MM.1S (cell line): Measurements from ENCODE around the gene TRAF3IP1.

Source experiments
- DNase-seq: peaks from one replicate; pipeline ENCODE4 v3.0.0-alpha.2; 2015
- H2AFZ ChIP-seq: fragments of 300-600 bp; sonication (generic); 2 replicates; pipeline ENCODE4 v1.6.0; 2016; ENCODE audit warnings: antibody characterized with exemption, low read length
- H3F3A ChIP-seq: fragments of 300-600 bp; sonication (generic); 2 replicates; pipeline ENCODE4 v1.6.1; 2016; ENCODE audit warnings: mild to moderate bottlenecking, antibody characterized with exemption, low read length, moderate library complexity, mixed read lengths; ENCODE audit not compliant: insufficient read depth
- H3K27ac ChIP-seq: fragments of 300-600 bp; sonication (generic); 2 replicates; pipeline ENCODE4 v1.5.1; 2016; ENCODE audit warnings: mild to moderate bottlenecking, low read length
- H3K27me3 ChIP-seq: fragments of 300-600 bp; sonication (generic); replicated peaks from 2 replicates; pipeline ENCODE4 v1.6.0; 2016; ENCODE audit warnings: low read length; ENCODE audit not compliant: insufficient read depth
- H3K36me3 ChIP-seq: fragments of 300-600 bp; sonication (generic); replicated peaks from 2 replicates; pipeline ENCODE4 v1.6.1; 2016; ENCODE audit warnings: mild to moderate bottlenecking, low read length, mixed read lengths; ENCODE audit not compliant: insufficient read depth
- H3K4me1 ChIP-seq: fragments of 300-600 bp; sonication (generic); 2 replicates; pipeline ENCODE4 v1.6.1; 2016; ENCODE audit warnings: low read length, mixed read lengths
- H3K4me2 ChIP-seq: fragments of 300-600 bp; sonication (generic); 2 replicates; pipeline ENCODE4 v1.6.0; 2016; ENCODE audit warnings: low read depth, low read length
- H3K4me3 ChIP-seq: fragments of 300-600 bp; sonication (generic); 2 replicates; pipeline ENCODE4 v1.5.1; 2016; ENCODE audit warnings: low read length, mixed read lengths
- H3K79me2 ChIP-seq: fragments of 300-600 bp; sonication (generic); 2 replicates; pipeline ENCODE4 v1.6.1; 2016; ENCODE audit warnings: mixed run types, low read length, mixed read lengths
- H3K9ac ChIP-seq: fragments of 300-600 bp; sonication (generic); 2 replicates; pipeline ENCODE4 v1.6.1; 2016; ENCODE audit warnings: low read length, mixed read lengths
- H3K9me2 ChIP-seq: fragments of 300-600 bp; sonication (generic); replicated peaks from 2 replicates; pipeline ENCODE4 v1.6.1; 2016; ENCODE audit warnings: mild to moderate bottlenecking, low read length, mixed read lengths; ENCODE audit not compliant: insufficient read depth
- H3K9me3 ChIP-seq: fragments of 300-600 bp; sonication (generic); replicated peaks from 2 replicates; pipeline ENCODE4 v1.6.1; 2016; ENCODE audit warnings: mild to moderate bottlenecking, low read length, mixed read lengths; ENCODE audit not compliant: insufficient read depth
- H4K20me1 ChIP-seq: fragments of 300-600 bp; sonication (generic); 2 replicates; pipeline ENCODE4 v1.6.1; 2016; ENCODE audit warnings: mild to moderate bottlenecking, low read length, moderate library complexity, mixed read lengths; ENCODE audit not compliant: insufficient read depth
- CTCF ChIP-seq: fragments of 300-600 bp; sonication (generic); IDR thresholded peaks from 2 replicates; pipeline ENCODE4 v1.5.1; 2016; ENCODE audit warnings: antibody characterized with exemption, low read length, mixed read lengths
- EZH2 ChIP-seq: fragments of 300-600 bp; sonication (generic); optimal IDR thresholded peaks from 2 replicates; pipeline ENCODE3; 2017; ENCODE audit warnings: low read depth, mild to moderate bottlenecking, antibody characterized with exemption, low read length, mixed read lengths
- EZH2phosphoT487 ChIP-seq: fragments of 300-600 bp; sonication (generic); IDR thresholded peaks from 2 replicates; pipeline ENCODE4 v1.6.1; 2018; ENCODE audit warnings: antibody characterized with exemption, low read length

The TRAF3IP1 gene

GRCh38 chr2:238406221-238406997, 86.1 kb downstream of the TRAF3IP1 start:
- Histone ChIP-seq H3K9ac (no peak overlapping the region), H3K4me1 (no peaks in the 10 kb centered on the region), H3K9me3 (no peaks in the 10 kb centered on the region), H3F3A (no peaks in the 10 kb centered on the region), H3K79me2 (no peaks in the 10 kb centered on the region), H3K27me3 (no peaks in the 10 kb centered on the region), H4K20me1 (no peaks in the 10 kb centered on the region), H3K4me2 (no peak overlapping the region), H3K4me3 (no peak overlapping the region), H3K36me3 (no peaks in the 10 kb centered on the region), H2AFZ (no peak overlapping the region), H3K27ac (no peak overlapping the region), H3K9me2 (no peaks in the 10 kb centered on the region)
- DNase-seq, result no peak
- TF ChIP-seq EZH2phosphoT487 (no peak), EZH2 (no peak), CTCF (no peak)

GRCh38 chr2:238406998-238407285, 86.6 kb downstream of the TRAF3IP1 start:
- Histone ChIP-seq H3K9me3 (no peaks in the 10 kb centered on the region), H2AFZ (no peak overlapping the region), H3K4me2 (no peak overlapping the region), H3K27ac (no peak overlapping the region), H3F3A (no peaks in the 10 kb centered on the region), H3K9ac (no peak overlapping the region), H4K20me1 (no peaks in the 10 kb centered on the region), H3K27me3 (no peaks in the 10 kb centered on the region), H3K36me3 (no peaks in the 10 kb centered on the region), H3K79me2 (no peaks in the 10 kb centered on the region), H3K4me1 (no peaks in the 10 kb centered on the region), H3K4me3 (no peak overlapping the region), H3K9me2 (no peaks in the 10 kb centered on the region)
- no peak for DNase-seq
- TF ChIP-seq EZH2 (no peak), EZH2phosphoT487 (no peak), CTCF (no peak)

GRCh38 chr2:238407566-238407965, 87.2 kb downstream of the TRAF3IP1 start:
- Histone ChIP-seq H3K27me3 (no peaks in the 10 kb centered on the region), H3K4me3 (no peak overlapping the region), H3K9me3 (no peaks in the 10 kb centered on the region), H2AFZ (no peak overlapping the region), H3K9me2 (no peaks in the 10 kb centered on the region), H3K9ac (no peak overlapping the region), H3K4me1 (no peaks in the 10 kb centered on the region), H4K20me1 (no peaks in the 10 kb centered on the region), H3F3A (no peaks in the 10 kb centered on the region), H3K4me2 (no peak overlapping the region), H3K27ac (no peak overlapping the region), H3K79me2 (no peaks in the 10 kb centered on the region), H3K36me3 (no peaks in the 10 kb centered on the region)
- TF ChIP-seq EZH2 (no peak), CTCF (no peak), EZH2phosphoT487 (no peak)
- DNase-seq, result no peak
